ENCODE results near the gene CORO2A.
"Not testable (repeated sequence)": the region's sequence is repeated elsewhere in the genome, so short reads cannot be mapped to it uniquely, and the experiment has no call there.

CORO2A gene

GRCh38 chr9:98181746-98182068 lies 10.7 kb downstream of the CORO2A start:
- H3K4me3 ChIP-seq (ENCODE audit: low read depth, low read length) = no peak overlapping the region
- DNase-seq (ENCODE audit: low read depth) = no peak
- TF ChIP-seq CTCF (conservative IDR thresholded peaks at IDR 0.05; ENCODE audit: low read depth, low read length) = no peak

GRCh38 chr9:98180996-98181395 lies 11.4 kb downstream of the CORO2A start:
- no peak for DNase-seq (ENCODE audit: low read depth)
- no peak for TF ChIP-seq CTCF (conservative IDR thresholded peaks at IDR 0.05; ENCODE audit: low read depth, low read length)
- no peak overlapping the region for H3K4me3 ChIP-seq (ENCODE audit: low read depth, low read length)

- no peak for TF ChIP-seq CTCF (conservative IDR thresholded peaks at IDR 0.05; ENCODE audit: low read depth, low read length)
- no peak for DNase-seq (ENCODE audit: low read depth)
- no peak overlapping the region for H3K4me3 ChIP-seq (ENCODE audit: low read depth, low read length)
Observed at GRCh38 chr9:98178874-98179850, 13.3 kb downstream of the CORO2A start.

- TF ChIP-seq CTCF (conservative IDR thresholded peaks at IDR 0.05; ENCODE audit: low read depth, low read length) = no peak
- no peak for DNase-seq (ENCODE audit: low read depth)
- no peak overlapping the region for H3K4me3 ChIP-seq (ENCODE audit: low read depth, low read length)
Observed at GRCh38 chr9:98176391-98177259, 15.8 kb downstream of the CORO2A start.

GRCh38 chr9:98175762-98176161 lies 16.7 kb downstream of the CORO2A start:
- no peak for DNase-seq (ENCODE audit: low read depth)
- no peak for TF ChIP-seq CTCF (conservative IDR thresholded peaks at IDR 0.05; ENCODE audit: low read depth, low read length)
- no peak overlapping the region for H3K4me3 ChIP-seq (ENCODE audit: low read depth, low read length)

- DNase-seq (ENCODE audit: low read depth) = no peak
- no peak overlapping the region for H3K4me3 ChIP-seq (ENCODE audit: low read depth, low read length)
- no peak for TF ChIP-seq CTCF (conservative IDR thresholded peaks at IDR 0.05; ENCODE audit: low read depth, low read length)
Observed at GRCh38 chr9:98175028-98175569, 17.3 kb downstream of the CORO2A start.

- DNase-seq (ENCODE audit: low read depth); H3K4me3 ChIP-seq (ENCODE audit: low read depth, low read length): not testable (repeated sequence)
Observed at GRCh38 chr9:98174502-98174918, 17.9 kb downstream of the CORO2A start.

All from choroid plexus epithelial cell (primary cell).